H9 (cell line): ENCODE data around the gene PMEPA1. TPM values are rescaled to one million over a fixed set of nuclear protein-coding genes. Genes with fewer than 3 reads are reported as not detected.
A peak's percentile ranks its signal among the peaks of the same experiment; 100 is the strongest.

Source experiments
- DNase-seq: peaks from one replicate; pipeline ENCODE4 v3.0.0-alpha.2; 2017
- H2AFZ ChIP-seq: one replicate; pipeline ENCODE4 v1.6.1; 2013; ENCODE audit warnings: mild to moderate bottlenecking, low read length, control low read depth, moderate library complexity
- H2AK5ac ChIP-seq: 2 replicates; pipeline ENCODE4 v1.6.1; 2013; ENCODE audit warnings: low read length, control low read depth, mixed read lengths; ENCODE audit not compliant: insufficient read length
- H2BK120ac ChIP-seq: one replicate; pipeline ENCODE4 v1.6.1; 2013; ENCODE audit warnings: low read depth, mild to moderate bottlenecking, low read length, control low read depth, inconsistent platforms; ENCODE audit not compliant: poor library complexity, severe bottlenecking
- H2BK12ac ChIP-seq: 2 replicates; pipeline ENCODE4 v1.6.1; 2013; ENCODE audit warnings: low read length, control low read depth, mixed read lengths, low read depth; ENCODE audit not compliant: insufficient read length
- H2BK15ac ChIP-seq: 2 replicates; pipeline ENCODE4 v1.6.1; 2013; ENCODE audit warnings: low read depth, low read length, control low read depth
- H2BK20ac ChIP-seq: one replicate; pipeline ENCODE4 v1.6.1; 2013; ENCODE audit warnings: low read depth, mild to moderate bottlenecking, low read length, control low read depth, inconsistent platforms; ENCODE audit not compliant: poor library complexity, severe bottlenecking
- H2BK5ac ChIP-seq: 2 replicates; pipeline ENCODE4 v1.6.1; 2013; ENCODE audit warnings: low read length, control low read depth, mixed read lengths; ENCODE audit not compliant: insufficient read length
- H3K14ac ChIP-seq: 2 replicates; pipeline ENCODE4 v1.6.1; 2013; ENCODE audit warnings: low read length, control low read depth; ENCODE audit not compliant: insufficient read depth
- H3K18ac ChIP-seq: 2 replicates; pipeline ENCODE4 v1.6.1; 2013; ENCODE audit warnings: low read depth, mild to moderate bottlenecking, mixed read lengths, low read length, control low read depth; ENCODE audit not compliant: insufficient read length
- H3K23ac ChIP-seq: 2 replicates; pipeline ENCODE4 v1.6.1; 2013; ENCODE audit warnings: low read length, control low read depth, mixed read lengths, low read depth; ENCODE audit not compliant: insufficient read length
- H3K23me2 ChIP-seq: 2 replicates; pipeline ENCODE4 v1.6.1; 2013; ENCODE audit warnings: low read depth, mild to moderate bottlenecking, mixed read lengths, low read length, control low read depth; ENCODE audit not compliant: insufficient read length, poor library complexity, severe bottlenecking
- H3K27ac ChIP-seq: 2 replicates; pipeline ENCODE4 v1.5.1; 2013; ENCODE audit warnings: low read length, control low read depth, mixed read lengths, low read depth; ENCODE audit not compliant: insufficient read length
- H3K27me3 ChIP-seq: 2 replicates; pipeline ENCODE4 v1.6.1; 2013; ENCODE audit warnings: low read length, control low read depth, inconsistent platforms; ENCODE audit not compliant: insufficient read depth
- H3K4ac ChIP-seq: 2 replicates; pipeline ENCODE4 v1.6.1; 2013; ENCODE audit warnings: low read depth, mild to moderate bottlenecking, control low read depth, inconsistent platforms, low read length, moderate library complexity
- H3K4me1 ChIP-seq: 2 replicates; pipeline ENCODE4 v1.6.1; 2013; ENCODE audit warnings: low read length, control low read depth, inconsistent platforms; ENCODE audit not compliant: insufficient read depth
- H3K4me2 ChIP-seq: 2 replicates; pipeline ENCODE4 v1.6.1; 2013; ENCODE audit warnings: low read length, control low read depth, mixed read lengths; ENCODE audit not compliant: insufficient read length, insufficient read depth
- H3K56ac ChIP-seq: 2 replicates; pipeline ENCODE4 v1.6.1; 2013; ENCODE audit warnings: low read depth, mild to moderate bottlenecking, mixed read lengths, low read length, control low read depth; ENCODE audit not compliant: insufficient read length
- H3K79me1 ChIP-seq: 2 replicates; pipeline ENCODE4 v1.6.1; 2013; ENCODE audit warnings: low read depth, mild to moderate bottlenecking, moderate library complexity, low read length, control low read depth, inconsistent platforms; ENCODE audit not compliant: insufficient read depth, poor library complexity, severe bottlenecking
- H3K79me2 ChIP-seq: 2 replicates; pipeline ENCODE4 v1.6.1; 2013; ENCODE audit warnings: low read length, control low read depth, inconsistent platforms; ENCODE audit not compliant: insufficient read depth
- H3K9ac ChIP-seq: 2 replicates; pipeline ENCODE4 v1.6.1; 2013; ENCODE audit warnings: low read length, control low read depth, mixed read lengths; ENCODE audit not compliant: insufficient read length; ENCODE audit errors: extremely low read depth
- H3K9me3 ChIP-seq: one replicate; pipeline ENCODE4 v1.6.1; 2013; ENCODE audit warnings: low read depth, low read length, inconsistent platforms; ENCODE audit not compliant: control insufficient read depth
- H3T11ph ChIP-seq: one replicate; pipeline ENCODE4 v1.6.1; 2013; ENCODE audit warnings: mild to moderate bottlenecking, low read length, control low read depth, inconsistent platforms
- H4K20me1 ChIP-seq: one replicate; pipeline ENCODE4 v1.6.1; 2013; ENCODE audit not compliant: control insufficient read depth, insufficient read length, insufficient read depth
- H4K5ac ChIP-seq: 2 replicates; pipeline ENCODE4 v1.6.1; 2013; ENCODE audit warnings: low read depth, mild to moderate bottlenecking, mixed read lengths, low read length, control low read depth; ENCODE audit not compliant: insufficient read length
- H4K8ac ChIP-seq: replicated peaks from 2 replicates; pipeline ENCODE4 v1.6.1; 2013; ENCODE audit warnings: low read length, control low read depth, mixed read lengths, low read depth; ENCODE audit not compliant: insufficient read length
- H4K91ac ChIP-seq: 2 replicates; pipeline ENCODE4 v1.6.1; 2013; ENCODE audit warnings: low read depth, mild to moderate bottlenecking, moderate library complexity, mixed read lengths, low read length, control low read depth; ENCODE audit not compliant: insufficient read length
- H3K27ac Mint-ChIP-seq, 3 experiments: 2 replicates in 2 of 3; 3 replicates in 1 of 3; pipeline ENCODE4 v1.8.0; 2020 to 2021; ENCODE audit warnings: mixed read lengths in 3 of 3, mild to moderate bottlenecking in 1 of 3, moderate library complexity in 1 of 3
- H3K27me3 Mint-ChIP-seq: 2 replicates; pipeline ENCODE4 v1.8.0; 2021; ENCODE audit warnings: low read depth, mild to moderate bottlenecking, moderate library complexity, mixed read lengths
- H3K36me3 Mint-ChIP-seq, 3 experiments: 2 replicates in 2 of 3; 3 replicates in 1 of 3; pipeline ENCODE4 v1.8.0; 2020 to 2021; ENCODE audit warnings: low read depth in 3 of 3, mixed read lengths in 3 of 3; ENCODE audit not compliant: insufficient read depth in 1 of 3
- H3K4me1 Mint-ChIP-seq, 2 experiments: 2 replicates each; pipeline ENCODE4 v1.8.0; 2020; ENCODE audit warnings: mixed read lengths in 2 of 2
- H3K4me3 Mint-ChIP-seq, 2 experiments: 2 replicates in 1 of 2; 3 replicates in 1 of 2; pipeline ENCODE4 v1.8.0; 2020 to 2021; ENCODE audit warnings: mild to moderate bottlenecking in 2 of 2, mixed read lengths in 2 of 2, moderate library complexity in 1 of 2
- H3K9me3 Mint-ChIP-seq, 2 experiments: 2 replicates in 1 of 2; 3 replicates in 1 of 2; pipeline ENCODE4 v1.8.0; 2020; ENCODE audit warnings: mild to moderate bottlenecking in 2 of 2, mixed read lengths in 2 of 2, moderate library complexity in 1 of 2
- WGBS: extraction: QIAGEN DNeasy Blood & Tissue Kit; methylation state at CpG from one replicate; pipeline ENCODE4 v1.1.7; 2013; ENCODE audit warnings: missing lambda C conversion rate, low lambda C conversion rate, mixed read lengths; ENCODE audit not compliant: insufficient read length; ENCODE audit errors: extremely low coverage; 5-methylcytosine and 5-hydroxymethylcytosine counted together
- total RNA-seq: library from RNA; stranded (reverse); gene quantifications from 2 replicates; pipeline ENCODE4 v1.2.1, GENCODE V29; 2021
- TF ChIP-seq, protein P1 (sequence below): fragments of 200-600 bp; sonication (generic); conservative IDR thresholded peaks from 3 replicates; pipeline ENCODE4 v1.8.0; 2021; ENCODE audit warnings: antibody characterized with exemption, mild to moderate bottlenecking

PMEPA1 gene
- total RNA-seq, 1 experiment from 2014 or later: 34.6 TPM

DNA sequence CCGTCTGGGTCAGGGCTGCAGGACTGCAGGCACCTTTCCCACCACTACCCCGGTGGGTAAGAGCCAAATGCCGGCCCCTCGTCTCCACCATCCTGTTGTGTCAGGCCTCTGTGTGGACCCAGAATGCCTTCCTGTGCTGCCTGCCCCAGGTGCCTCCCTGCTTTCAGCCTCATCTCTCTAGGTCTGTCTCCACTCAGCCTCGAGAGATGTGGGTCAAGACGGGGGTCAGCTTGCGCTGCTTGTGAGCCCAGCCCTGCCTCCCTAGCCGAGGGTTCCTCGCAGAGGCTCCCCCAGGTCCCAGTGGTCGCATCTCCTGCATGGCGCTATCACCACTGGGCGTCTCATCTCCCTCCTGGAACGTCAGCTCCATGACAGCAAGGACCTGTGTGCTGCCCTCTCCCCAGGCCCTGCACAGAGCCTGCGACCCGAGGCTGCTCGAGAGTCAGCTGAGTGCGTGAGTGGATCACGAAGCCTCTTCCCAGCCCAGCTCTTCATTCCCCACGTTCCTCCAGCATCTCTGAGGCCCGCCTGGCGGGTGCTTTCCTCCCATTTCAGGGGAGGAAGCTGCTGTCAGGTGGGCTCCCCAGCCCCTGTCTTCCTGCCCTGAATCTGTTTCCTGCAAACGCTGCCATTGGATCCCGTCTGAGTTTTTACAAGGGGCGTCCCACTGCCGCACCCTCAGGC, 50.8 kb downstream of the PMEPA1 start:
- Histone ChIP-seq H2BK20ac (no peak overlapping the region), H2AK5ac (no peak overlapping the region), H3K14ac (no peak overlapping the region), H3K79me1 (no peaks in the 10 kb centered on the region), H2BK5ac (no peak overlapping the region), H3K27me3 (no peaks in the 10 kb centered on the region), H3K9me3 (no peaks in the 10 kb centered on the region), H2BK15ac (no peak overlapping the region), H3K79me2 (peaks cover 4% of the 10 kb centered on the region; the same call in 1 of the 2 replicates), H3K4ac (no peak overlapping the region), H3K27ac (no peak overlapping the region), H3K4me1 (no peaks in the 10 kb centered on the region), H2BK12ac (no peak overlapping the region), H4K8ac (no peak overlapping the region), H4K5ac (no peak overlapping the region), H3K23ac (no peak overlapping the region), H3K23me2 (no peaks in the 10 kb centered on the region), H4K91ac (no peak overlapping the region), H3K56ac (no peak overlapping the region), H2BK120ac (no peak overlapping the region), H3K9ac (no peak overlapping the region), H3K18ac (no peak overlapping the region), H2AFZ (no peak overlapping the region), H4K20me1 (no peaks in the 10 kb centered on the region), H3T11ph (no peak overlapping the region), H3K4me2 (no peak overlapping the region)
- DNase-seq: peak; percentile 21
- Mint-ChIP-seq H3K4me1 (peaks cover 30 to 32% of the 10 kb centered on the region in 2 experiments), H3K27ac (peak overlapping the region in 1 of 3 experiments; percentile 86; a peak in 3 of 7 replicates), H3K36me3 (peaks cover 14 to 28% (median 22%) of the 10 kb centered on the region in 3 experiments), H3K4me3 (no peak overlapping the region), H3K9me3 (no peaks in the 10 kb centered on the region), H3K27me3 (no peaks in the 10 kb centered on the region)
- TF ChIP-seq, protein P1, sequence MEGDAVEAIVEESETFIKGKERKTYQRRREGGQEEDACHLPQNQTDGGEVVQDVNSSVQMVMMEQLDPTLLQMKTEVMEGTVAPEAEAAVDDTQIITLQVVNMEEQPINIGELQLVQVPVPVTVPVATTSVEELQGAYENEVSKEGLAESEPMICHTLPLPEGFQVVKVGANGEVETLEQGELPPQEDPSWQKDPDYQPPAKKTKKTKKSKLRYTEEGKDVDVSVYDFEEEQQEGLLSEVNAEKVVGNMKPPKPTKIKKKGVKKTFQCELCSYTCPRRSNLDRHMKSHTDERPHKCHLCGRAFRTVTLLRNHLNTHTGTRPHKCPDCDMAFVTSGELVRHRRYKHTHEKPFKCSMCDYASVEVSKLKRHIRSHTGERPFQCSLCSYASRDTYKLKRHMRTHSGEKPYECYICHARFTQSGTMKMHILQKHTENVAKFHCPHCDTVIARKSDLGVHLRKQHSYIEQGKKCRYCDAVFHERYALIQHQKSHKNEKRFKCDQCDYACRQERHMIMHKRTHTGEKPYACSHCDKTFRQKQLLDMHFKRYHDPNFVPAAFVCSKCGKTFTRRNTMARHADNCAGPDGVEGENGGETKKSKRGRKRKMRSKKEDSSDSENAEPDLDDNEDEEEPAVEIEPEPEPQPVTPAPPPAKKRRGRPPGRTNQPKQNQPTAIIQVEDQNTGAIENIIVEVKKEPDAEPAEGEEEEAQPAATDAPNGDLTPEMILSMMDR: no peak
- no CpG with 5 or more reads among the region's 25 CpGs for WGBS
